NAMALWA (cell line): ENCODE data around the gene GPR45.
"Not testable (repeated sequence)": the region's sequence is repeated elsewhere in the genome, so short reads cannot be mapped to it uniquely, and the experiment has no call there.

ENCODE experiments used
- DNase-seq: peaks from one replicate; pipeline ENCODE4 v3.0.0-alpha.2; 2015; ENCODE audit warnings: low spot score

GPR45 gene, protein sequence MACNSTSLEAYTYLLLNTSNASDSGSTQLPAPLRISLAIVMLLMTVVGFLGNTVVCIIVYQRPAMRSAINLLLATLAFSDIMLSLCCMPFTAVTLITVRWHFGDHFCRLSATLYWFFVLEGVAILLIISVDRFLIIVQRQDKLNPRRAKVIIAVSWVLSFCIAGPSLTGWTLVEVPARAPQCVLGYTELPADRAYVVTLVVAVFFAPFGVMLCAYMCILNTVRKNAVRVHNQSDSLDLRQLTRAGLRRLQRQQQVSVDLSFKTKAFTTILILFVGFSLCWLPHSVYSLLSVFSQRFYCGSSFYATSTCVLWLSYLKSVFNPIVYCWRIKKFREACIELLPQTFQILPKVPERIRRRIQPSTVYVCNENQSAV

DNA sequence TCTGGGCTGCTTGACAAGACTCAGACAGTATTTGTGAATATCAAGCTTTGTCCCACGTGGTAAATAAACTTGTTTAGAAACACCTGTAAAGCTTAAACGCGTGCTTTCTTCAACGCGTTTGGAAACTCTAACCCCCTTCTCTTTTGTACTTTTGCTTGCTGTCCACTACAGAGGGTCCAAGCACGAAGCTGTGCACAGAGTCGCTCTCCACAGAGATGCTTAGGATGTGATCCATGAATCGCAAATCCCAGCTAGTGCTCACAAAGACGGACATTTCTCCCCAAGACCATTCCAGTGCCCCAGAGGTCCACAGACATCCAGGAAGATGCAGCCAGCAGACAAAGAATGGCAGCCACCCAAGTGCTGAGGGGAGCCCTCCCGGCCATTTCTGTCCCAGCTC lies at the start of gene GPR45:
Gene GPR45 (plus strand): TSS at position 301 of the 400 bp plus-strand sequence. CDS start 116 bp downstream, outside the sequence.
- no peak for DNase-seq

DNA sequence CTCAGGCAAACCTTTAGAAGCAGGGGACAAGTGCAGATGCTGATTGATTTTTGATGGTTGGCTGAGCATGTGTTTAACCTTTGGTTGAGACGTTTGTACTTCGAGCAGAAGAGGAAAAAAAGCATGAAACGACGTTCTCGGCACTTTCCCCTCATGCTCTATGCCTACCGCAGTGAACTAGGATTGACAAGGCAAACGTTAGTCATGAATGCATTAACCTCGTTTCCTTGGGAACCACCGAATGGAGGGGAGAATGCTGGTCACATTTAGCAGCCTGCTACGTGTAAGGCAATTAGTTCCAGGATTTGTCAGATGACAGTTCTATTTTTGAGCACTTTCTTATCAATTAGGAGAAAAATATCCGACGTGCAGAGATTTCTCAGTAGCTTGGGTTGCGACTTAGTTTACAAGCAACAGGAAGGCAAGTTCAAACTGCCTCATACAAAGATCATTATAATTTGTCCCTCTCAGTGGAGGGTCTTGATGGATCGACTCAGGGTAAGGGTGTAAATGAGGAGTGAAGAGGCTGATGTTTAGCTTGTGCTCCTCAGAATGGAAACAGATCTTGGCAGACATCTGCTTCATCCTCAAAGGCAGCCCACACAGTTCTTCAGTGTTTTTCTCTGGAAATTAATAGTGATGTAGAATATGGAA lies 47.4 kb upstream of the GPR45 start:
- no peak for DNase-seq

DNA sequence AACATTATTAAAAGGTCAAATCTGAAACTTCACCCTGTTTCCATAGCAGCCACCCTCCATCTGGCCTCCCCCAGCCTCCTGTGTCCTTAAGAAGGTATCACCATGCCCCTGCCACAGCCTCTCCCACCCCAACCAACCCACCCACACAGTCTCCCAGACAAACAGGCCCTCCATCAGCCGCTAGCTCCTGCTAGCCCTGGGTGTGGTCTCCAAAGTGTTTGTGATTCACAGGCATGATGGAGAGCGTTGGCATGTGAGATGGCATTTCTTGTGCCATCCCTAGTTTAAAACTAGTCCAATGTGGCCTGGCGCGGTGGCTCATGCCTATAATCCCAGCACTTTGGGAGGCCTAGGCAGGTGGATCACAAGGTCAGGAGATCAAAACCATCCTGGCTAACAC lies 44.9 kb upstream of the GPR45 start:
- no peak for DNase-seq

DNA sequence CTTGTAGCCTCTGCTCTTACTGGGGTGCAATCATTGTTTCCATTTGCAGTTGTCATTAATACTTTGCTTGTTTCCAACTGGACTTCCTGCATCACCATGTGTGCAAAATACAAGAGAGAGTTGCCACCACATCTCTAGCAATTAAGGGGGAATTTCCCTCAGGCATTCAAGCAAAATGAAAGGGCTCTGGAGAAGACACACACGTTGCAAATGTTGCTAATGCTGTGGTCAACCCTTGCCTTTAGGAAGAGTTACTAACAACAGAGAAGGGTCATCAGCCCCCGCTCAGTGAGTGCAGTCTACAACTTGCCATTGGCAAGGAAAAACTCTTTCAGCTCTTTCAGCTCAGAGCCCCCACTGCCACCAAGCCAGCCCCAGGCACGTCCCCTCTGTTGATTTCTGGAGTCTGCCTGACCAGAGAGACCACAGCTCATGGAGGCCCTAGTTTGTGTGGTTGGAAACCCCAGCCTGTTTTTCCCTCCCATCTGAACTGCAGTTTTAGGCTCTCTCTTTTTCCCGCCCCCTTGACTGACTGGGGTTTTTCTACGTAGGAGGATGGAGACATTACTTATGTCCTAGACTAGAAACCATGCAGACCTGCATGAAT lies 25.9 kb upstream of the GPR45 start:
- no peak for DNase-seq

DNA sequence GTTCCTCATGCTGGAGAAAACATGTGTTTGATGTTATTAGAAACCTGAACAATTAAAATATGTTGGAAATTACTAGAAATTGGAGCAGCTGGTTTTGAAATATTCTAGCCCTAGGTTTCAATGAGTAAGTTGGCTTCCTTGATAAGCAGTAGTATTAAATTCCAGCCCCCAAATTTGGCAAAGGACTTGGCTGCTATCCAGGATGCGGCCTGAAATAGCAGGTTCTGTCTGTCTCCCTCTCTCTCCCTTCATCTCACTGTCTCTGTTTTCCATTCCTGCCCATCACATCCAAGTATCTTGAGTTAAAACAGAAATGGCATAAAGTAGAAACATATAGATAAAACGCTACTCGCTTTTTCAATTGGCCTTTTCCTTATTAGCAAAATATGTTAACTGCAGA lies 20.9 kb upstream of the GPR45 start:
- no peak for DNase-seq

DNA sequence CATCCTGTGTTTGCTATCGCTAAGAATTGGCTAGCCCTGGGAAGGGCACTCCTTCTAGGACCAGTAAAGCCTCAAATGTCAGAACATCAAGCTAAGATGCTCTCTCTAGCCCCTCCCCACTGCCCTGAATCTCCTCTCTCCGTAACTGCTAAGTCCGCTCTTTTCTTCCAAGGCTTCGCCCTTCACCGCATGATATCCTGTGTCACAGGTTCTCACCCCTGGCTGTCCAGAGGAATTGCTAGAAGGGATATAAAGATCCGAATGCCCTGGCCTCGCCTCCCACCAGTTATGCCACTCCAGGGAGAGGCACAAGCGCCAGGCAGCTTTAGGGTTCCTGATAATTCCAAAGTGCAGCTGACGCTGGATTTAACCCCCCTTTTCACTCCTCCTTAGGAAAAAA lies 17.1 kb upstream of the GPR45 start:
- no peak for DNase-seq

DNA sequence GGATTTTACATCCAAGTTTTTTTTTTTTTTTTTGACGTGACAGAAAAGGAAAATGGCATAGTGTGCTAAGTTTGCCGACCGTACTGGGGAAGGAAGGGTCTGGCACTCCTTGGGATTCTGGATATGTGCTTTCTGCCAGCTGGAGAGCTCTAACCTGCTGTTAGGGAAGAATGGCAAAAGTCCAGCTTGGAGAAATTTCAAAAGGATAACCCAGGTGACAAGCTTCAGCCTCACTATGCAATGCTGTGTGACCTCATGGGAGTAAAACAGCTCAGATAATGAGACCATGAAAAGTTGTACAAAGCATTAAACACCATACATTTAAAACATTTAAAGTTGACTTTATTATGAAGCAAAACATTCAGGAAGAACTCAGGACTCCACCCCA lies 10.3 kb upstream of the GPR45 start:
- DNase-seq: no peak

DNA sequence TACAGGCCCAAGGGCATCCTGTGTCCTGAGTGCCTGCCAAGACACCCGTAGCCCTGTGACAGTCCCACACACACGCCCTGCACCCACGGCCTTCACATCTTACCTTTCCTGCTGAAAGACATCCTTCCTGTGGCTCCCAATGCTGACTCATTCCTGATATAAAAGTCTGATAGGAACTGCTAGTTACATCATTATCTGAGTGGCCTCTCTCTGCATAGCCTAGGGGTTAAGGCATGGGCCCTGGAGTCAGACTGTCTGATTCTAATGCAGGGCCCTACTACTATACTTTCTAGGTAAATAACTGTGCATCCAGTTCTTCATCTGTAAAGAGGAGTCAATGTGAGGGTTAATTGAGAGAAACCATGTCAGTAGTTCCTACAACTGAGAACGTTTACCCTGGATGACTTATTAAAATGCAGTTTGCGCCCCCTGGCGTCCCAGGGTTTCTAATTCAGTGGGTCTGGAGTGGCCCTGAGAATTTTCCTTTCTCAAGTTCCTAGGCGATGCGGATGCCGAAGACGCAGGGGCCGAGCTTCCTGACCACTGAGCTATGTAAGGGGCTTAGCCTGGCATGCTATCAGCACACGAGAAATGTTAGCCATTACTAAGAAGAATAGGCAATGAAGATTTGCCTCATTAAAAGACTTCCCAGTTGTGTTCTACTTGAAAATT lies 6.0 kb upstream of the GPR45 start:
- DNase-seq: peak; percentile 86

DNA sequence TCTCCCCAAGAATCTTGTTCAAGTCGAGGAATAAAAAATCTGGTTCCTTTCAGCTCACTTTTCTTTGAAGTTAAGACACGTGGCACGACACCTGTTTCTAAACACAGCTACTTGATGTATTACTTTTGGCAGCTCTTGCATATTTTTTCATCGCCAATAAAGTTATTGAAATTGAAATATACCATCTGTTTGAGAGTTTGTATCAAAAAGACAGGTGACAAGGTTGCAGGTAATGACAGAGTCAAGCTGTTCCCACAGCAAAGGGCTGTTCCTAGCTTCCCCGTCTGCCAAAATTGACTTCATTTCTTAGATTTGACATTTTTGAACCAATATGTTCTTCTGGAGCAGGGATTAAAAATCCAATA lies 5.5 kb upstream of the GPR45 start:
- DNase-seq: no peak

DNA sequence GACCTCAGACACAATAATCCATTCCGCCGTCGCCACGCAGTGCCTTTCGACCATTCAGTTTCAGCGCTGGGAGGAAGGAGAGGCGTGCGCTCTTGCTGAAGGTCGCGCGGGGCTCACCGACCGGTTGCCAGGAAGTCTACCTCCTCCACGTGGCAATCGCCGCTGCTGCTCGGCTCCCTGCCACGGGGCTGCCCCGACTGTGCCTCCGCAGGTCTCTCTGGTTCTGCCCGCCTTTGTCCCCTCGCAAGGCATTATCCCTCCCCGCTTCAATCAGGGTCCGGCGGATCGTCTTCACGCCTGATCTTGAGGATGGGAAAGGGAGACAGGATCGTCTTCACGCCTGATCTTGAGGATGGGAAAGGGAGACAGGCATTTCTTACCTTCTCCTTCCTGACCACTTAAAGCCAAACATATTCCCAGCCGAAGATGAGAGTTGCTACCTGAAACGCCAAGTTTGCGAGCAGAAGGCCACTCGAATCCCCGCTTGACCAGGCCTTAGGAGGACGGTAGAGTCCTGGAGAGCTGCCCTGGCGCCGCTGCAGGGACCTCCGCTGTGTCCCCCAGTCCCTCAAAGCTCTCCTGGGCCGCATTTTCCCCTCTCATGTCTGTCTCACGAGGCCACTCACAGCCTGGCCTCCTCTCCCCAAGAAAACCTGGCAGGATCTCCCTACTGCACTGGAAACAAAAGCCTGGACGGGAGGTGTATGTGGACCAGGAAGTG lies 4.3 kb upstream of the GPR45 start:
- DNase-seq: no peak

DNA sequence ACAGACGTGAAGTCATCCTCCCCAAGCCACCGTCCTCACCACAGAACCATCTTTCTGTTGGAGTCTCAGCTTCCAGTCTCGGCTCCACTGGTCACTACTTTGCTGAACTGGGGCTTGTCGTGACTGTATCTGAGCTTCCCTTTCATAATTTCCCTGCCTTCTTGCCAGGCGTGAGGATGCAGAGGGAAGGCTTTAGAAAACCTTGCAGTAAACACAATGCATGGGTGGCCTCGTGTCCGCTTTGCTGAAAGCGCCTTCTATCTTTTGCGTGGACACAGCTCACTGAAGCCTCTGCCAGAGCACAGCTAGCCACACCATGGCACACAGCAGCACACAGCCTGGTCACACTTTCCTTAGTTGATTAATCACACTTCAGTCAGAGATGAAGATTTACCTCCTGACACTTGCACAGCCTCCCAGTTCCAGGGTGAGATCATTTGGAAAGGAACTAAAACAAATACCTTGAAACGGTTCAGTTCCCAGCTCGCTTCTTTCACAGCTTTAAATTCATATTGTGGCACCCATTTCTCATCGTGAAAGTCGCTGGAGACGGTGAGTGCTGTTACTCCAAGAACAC lies 2.8 kb upstream of the GPR45 start:
- DNase-seq: no peak

DNA sequence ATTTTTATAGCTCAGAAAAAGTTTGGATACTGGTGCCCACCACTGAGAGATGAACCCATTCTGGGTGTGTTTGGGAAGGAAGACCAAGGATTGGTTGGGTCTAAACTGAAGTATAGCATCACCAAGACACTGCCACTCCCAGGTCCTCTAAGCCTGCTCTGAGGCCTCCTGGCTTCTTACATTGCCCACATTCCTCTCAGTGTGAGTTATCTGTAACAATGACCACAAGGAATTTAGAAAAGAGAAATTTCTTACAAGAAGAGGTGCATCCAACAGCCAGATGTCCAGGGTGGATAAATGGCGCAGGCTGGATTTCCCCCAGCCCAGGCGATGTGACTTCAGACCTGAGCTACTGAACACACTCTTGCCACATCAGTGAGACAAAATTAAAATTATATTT lies 1.6 kb upstream of the GPR45 start:
- no peak for DNase-seq

DNA sequence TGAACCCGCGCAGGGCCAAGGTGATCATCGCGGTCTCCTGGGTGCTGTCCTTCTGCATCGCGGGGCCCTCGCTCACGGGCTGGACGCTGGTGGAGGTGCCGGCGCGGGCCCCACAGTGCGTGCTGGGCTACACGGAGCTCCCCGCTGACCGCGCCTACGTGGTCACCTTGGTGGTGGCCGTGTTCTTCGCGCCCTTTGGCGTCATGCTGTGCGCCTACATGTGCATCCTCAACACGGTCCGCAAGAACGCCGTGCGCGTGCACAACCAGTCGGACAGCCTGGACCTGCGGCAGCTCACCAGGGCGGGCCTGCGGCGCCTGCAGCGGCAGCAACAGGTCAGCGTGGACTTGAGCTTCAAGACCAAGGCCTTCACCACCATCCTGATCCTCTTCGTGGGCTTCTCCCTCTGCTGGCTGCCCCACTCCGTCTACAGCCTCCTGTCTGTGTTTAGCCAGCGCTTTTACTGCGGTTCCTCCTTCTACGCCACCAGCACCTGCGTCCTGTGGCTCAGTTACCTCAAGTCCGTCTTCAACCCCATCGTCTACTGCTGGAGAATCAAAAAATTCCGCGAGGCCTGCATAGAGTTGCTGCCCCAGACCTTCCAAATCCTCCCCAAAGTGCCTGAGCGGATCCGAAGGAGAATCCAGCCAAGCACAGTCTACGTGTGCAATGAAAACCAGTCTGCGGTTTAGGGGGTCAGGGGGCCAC lies 897 bp downstream of the GPR45 start:
- DNase-seq: no peak

DNA sequence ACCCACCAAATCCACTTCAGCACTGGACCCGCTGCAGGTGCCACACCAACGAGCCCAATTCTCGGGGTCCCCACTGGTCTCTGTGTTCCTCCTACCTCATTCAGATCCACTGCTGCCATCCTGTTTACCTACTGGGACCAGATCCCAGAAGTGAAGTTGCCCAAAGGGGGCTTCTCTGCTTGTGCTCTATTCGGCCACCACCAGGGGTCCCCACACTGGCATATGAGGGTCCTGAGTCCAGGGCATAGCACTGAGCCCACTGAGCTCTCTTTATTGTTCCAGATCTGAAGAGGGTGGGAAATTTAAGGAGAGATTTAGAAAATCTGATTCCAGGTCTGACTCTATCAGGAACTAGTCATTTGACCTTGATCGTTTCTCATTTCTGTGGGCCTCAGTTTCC lies 2.4 kb downstream of the GPR45 start:
- peak; percentile 49 for DNase-seq

DNA sequence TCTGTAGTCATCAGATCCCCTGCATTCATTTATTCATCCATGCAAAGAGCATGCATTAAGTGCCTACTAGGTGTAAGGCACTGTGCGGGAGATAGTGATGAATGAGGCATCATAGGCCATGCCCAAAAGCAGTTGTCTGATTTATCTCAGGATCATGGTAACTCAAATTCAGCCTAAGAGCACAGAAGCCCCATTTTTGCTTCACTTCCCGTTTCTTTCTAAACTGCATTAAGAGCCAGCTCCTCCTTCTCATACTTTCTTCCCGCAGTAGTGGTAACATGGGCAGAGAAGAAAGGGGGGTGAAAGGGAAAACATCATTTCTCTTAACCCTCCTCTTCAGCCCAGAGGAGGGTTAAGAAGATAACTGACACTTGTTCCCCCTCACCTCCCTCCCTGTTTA lies 2.9 kb downstream of the GPR45 start:
- DNase-seq: no peak

DNA sequence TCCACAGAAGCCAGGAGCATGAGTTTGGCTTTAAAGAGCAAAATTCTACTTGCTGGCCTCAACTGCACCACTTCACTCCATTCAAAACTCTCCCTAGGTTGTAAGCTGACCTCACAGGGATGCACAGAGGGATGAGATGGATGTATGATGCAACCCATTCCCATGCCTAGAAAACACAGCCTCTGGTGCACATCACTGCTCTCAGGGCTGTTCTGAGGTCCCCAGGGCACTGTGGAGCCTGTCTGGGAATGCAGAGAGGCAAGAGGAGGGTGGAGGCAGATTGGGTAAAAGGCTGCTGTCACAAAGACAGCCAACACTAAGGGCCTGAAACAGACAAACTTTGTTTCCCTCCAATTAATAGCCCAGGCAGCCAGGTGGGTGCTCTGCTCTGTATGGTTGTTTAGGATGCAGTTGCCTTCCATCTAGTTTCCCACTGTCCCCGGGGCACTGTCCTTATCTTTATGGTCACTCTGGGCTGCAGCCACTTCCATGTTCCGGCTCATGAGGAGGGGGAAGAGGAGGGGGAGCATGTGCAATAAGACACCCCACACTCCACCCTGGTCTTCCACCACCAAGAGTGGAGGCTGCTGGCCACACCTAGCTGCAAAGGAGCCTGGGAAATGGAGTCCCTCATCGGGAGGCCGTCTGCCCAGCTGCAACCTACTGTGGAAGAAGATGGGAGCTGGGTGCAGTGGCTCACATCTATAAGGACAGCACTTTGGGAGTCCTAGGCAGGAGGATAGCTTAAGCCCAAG lies 7.0 kb downstream of the GPR45 start:
- no peak for DNase-seq

DNA sequence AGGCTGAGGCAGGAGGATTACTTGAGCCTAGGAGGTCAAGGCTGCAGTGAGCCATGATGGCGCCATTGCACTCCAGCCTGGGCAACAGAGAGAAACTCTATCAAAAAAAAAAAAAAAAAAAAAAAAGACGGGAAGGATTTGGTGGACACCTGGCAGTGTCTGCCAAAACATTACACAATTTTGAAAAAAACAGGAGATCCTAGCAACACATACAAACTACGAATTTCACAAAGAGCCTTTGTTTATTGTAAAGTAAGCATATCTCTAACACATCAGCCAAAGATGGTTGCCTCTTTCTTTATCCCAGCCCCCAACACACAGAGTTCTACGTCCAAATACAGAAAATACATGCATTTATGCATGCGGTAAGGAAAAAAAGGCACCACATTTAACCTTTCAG lies 7.6 kb downstream of the GPR45 start:
- no peak for DNase-seq

DNA sequence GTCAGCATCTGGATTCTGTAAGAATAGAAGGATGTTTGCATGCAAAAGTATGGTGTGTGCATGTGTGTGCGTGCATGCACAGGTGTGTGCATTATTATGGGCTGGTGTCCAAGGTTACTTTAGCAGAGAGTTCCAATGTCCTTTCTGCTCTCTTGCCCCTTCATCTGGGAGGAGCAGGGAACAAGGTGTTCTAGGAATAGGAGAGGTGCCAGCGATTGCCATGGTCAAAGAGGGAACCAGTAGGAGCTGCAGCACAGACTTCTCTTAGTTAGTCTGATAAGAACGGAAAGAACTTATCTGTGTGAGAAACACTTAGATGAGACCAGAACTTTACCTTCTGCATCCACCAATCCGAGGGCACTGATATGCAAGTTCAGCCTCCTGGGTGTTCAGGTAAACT lies 8.3 kb downstream of the GPR45 start:
- no peak for DNase-seq

DNA sequence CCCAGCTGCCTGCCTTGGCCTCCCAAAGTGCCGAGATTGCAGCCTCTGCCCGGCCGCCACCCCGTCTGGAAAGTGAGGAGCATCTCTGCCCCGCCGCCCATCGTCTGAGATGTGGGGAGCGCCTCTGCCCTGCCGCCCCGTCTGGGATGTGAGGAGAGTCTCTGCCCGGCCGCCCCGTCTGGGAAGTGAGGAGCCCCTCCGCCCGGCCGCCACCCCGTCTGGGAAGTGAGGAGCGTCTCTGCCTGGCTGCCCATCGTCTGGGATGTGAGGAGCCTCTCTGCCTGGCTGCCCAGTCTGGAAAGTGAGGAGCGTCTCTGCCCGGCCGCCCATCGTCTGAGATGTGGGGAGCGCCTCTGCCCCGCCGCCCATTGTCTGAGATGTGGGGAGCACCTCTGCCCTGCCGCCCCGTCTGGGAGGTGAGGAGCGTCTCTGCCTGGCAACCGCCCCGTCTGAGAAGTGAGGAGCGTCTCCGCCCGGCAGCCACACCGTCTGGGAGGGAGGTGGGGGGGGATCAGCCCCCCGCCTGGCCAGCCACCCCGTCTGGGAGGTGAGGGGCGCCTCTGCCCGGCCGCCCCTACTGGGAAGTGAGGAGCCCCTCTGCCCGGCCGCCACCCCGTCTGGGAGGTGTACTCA lies 9.6 kb downstream of the GPR45 start:
- not testable (repeated sequence) for DNase-seq

DNA sequence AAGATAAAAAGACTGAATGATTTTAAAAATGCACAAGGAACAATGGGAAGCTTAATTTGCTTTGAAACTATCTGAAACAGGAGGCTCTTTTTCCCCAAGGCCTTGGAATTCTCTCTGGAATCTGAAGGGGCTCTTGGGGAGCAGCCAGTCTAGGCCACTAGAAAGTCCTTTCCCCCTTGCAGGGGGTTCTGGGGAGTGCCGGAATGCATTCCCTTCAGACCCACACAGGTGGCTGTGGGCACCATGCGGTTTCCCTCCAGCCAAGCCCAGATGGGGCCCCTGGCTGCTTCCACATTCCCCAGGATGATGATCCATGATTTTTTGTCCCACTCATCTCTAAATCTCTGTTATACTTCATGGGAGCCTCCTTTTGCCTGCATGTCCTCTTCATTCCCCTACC lies 10.7 kb downstream of the GPR45 start:
- DNase-seq: no peak
